IMR-90 (cell line): ENCODE data around the gene POLE3. TPM values are rescaled to one million over a fixed set of nuclear protein-coding genes. Genes with fewer than 3 reads are reported as not detected.

Experiments
- ATAC-seq: fragments of 200-7000 bp; cut with Tn5 transposase; 2 replicates; pipeline ENCODE4 v1.9.1; 2020; ENCODE audit warnings: low read depth, mild to moderate bottlenecking, moderate library complexity
- BruUV-seq: library from RNA; stranded (reverse); fragments of 400-500 nt; replicated peaks from 2 replicates; lab custom pipeline; 2021; lab: Mats Ljungman, UMichigan
- CTCF ChIA-PET: fragments of 300-600 bp; formaldehyde crosslinking; extraction: SDS; loops from one replicate; lab custom pipeline; 2021; ENCODE audit warnings: antibody characterized with exemption; lab: Yijun Ruan, JAX
- POLR2A ChIA-PET: fragments of 300-600 bp; sonication (Branson Sonifier 250); formaldehyde crosslinking; loops from one replicate; lab custom pipeline; 2022; ENCODE audit warnings: antibody characterized with exemption; ENCODE audit not compliant: unreplicated experiment; lab: Charles Lee
- DNase-seq: peaks from one replicate; pipeline ENCODE4 v3.0.0; 2013
- H2AFZ ChIP-seq: replicated peaks from 2 replicates; pipeline ENCODE3; 2013; ENCODE audit warnings: low read length, mild to moderate bottlenecking; ENCODE audit not compliant: poor library complexity
- H2AK5ac ChIP-seq: 2 replicates; pipeline ENCODE4 v1.6.1; 2013; ENCODE audit warnings: low read depth, low read length, inconsistent platforms
- H2AK9ac ChIP-seq: replicated peaks from 2 replicates; pipeline ENCODE3; 2013; ENCODE audit warnings: mild to moderate bottlenecking, low read depth, low read length, moderate library complexity; ENCODE audit not compliant: poor library complexity
- H2BK120ac ChIP-seq: 2 replicates; pipeline ENCODE4 v1.6.1; 2013; ENCODE audit warnings: low read depth, low read length, inconsistent platforms
- H2BK15ac ChIP-seq: 3 replicates; pipeline ENCODE4 v1.6.1; 2013; ENCODE audit warnings: low read depth, low read length, inconsistent platforms
- H2BK20ac ChIP-seq: 2 replicates; pipeline ENCODE4 v1.6.1; 2013; ENCODE audit warnings: low read depth, mild to moderate bottlenecking, inconsistent platforms, low read length, moderate library complexity
- H2BK5ac ChIP-seq: 2 replicates; pipeline ENCODE4 v1.6.1; 2013; ENCODE audit warnings: mild to moderate bottlenecking, low read depth, low read length, inconsistent platforms; ENCODE audit not compliant: poor library complexity, severe bottlenecking
- H3K14ac ChIP-seq: replicated peaks from 2 replicates; pipeline ENCODE4 v1.6.1; 2013; ENCODE audit warnings: low read depth, low read length, inconsistent platforms
- H3K18ac ChIP-seq: 2 replicates; pipeline ENCODE4 v1.6.1; 2013; ENCODE audit warnings: low read depth, low read length, control low read depth
- H3K23ac ChIP-seq: 2 replicates; pipeline ENCODE4 v1.6.1; 2013; ENCODE audit warnings: low read depth, low read length, inconsistent platforms
- H3K27ac ChIP-seq: 2 replicates; pipeline ENCODE4 v1.5.1; 2013; ENCODE audit warnings: mild to moderate bottlenecking, control low read depth, low read length; ENCODE audit not compliant: insufficient read depth
- H3K27me3 ChIP-seq: 2 replicates; pipeline ENCODE4 v1.6.1; 2013; ENCODE audit warnings: low read length; ENCODE audit not compliant: control insufficient read depth, insufficient read depth
- H3K36me3 ChIP-seq: 2 replicates; pipeline ENCODE4 v1.6.1; 2013; ENCODE audit warnings: low read length, mixed read lengths; ENCODE audit not compliant: control insufficient read depth, insufficient read depth
- H3K4ac ChIP-seq: 2 replicates; pipeline ENCODE4 v1.6.1; 2013; ENCODE audit warnings: low read depth, low read length, inconsistent platforms
- H3K4me1 ChIP-seq: 2 replicates; pipeline ENCODE4 v1.6.1; 2013; ENCODE audit warnings: low read length, mixed read lengths; ENCODE audit not compliant: control insufficient read depth, insufficient read depth
- H3K4me2 ChIP-seq: 2 replicates; pipeline ENCODE4 v1.6.1; 2013; ENCODE audit warnings: low read depth, mild to moderate bottlenecking, control low read depth, low read length, moderate library complexity
- H3K4me3 ChIP-seq: 2 replicates; pipeline ENCODE4 v1.5.1; 2013; ENCODE audit warnings: low read depth, mild to moderate bottlenecking, control low read depth, low read length, moderate library complexity; ENCODE audit not compliant: insufficient read depth
- H3K56ac ChIP-seq: 2 replicates; pipeline ENCODE4 v1.6.1; 2013; ENCODE audit warnings: low read length, inconsistent platforms; ENCODE audit not compliant: insufficient read depth; ENCODE audit errors: extremely low read depth
- H3K79me1 ChIP-seq, 2 experiments: 2 replicates each; pipeline ENCODE4 v1.6.1; 2013; ENCODE audit warnings: low read length in 2 of 2, inconsistent platforms in 1 of 2, low read depth in 1 of 2
- H3K9ac ChIP-seq: 2 replicates; pipeline ENCODE4 v1.6.1; 2013; ENCODE audit warnings: low read depth, low read length, control low read depth
- H3K9me1 ChIP-seq: 2 replicates; pipeline ENCODE4 v1.6.1; 2013; ENCODE audit warnings: low read length, inconsistent platforms; ENCODE audit not compliant: insufficient read depth
- H3K9me3 ChIP-seq: 2 replicates; pipeline ENCODE4 v1.6.1; 2013; ENCODE audit warnings: low read length; ENCODE audit not compliant: control insufficient read depth, insufficient read depth
- H4K20me1 ChIP-seq: 2 replicates; pipeline ENCODE4 v1.6.1; 2013; ENCODE audit warnings: low read length, inconsistent platforms; ENCODE audit not compliant: insufficient read depth
- H4K5ac ChIP-seq: 2 replicates; pipeline ENCODE4 v1.6.1; 2013; ENCODE audit warnings: mild to moderate bottlenecking, low read depth, low read length, control low read depth
- H4K8ac ChIP-seq, 2 experiments: 2 replicates each; pipeline ENCODE4 v1.6.1; 2013; ENCODE audit warnings: low read depth in 2 of 2, low read length in 2 of 2, control low read depth in 1 of 2, inconsistent platforms in 1 of 2
- H4K91ac ChIP-seq: 2 replicates; pipeline ENCODE4 v1.6.1; 2013; ENCODE audit warnings: low read depth, low read length, inconsistent platforms; ENCODE audit not compliant: insufficient read depth
- BHLHE40 ChIP-seq: fragments of 150-350 bp; IDR thresholded peaks from 2 replicates; pipeline ENCODE4 v1.6.1; 2016; ENCODE audit warnings: mild to moderate bottlenecking, low read depth, low read length
- FOS ChIP-seq: fragments of 150-350 bp; IDR thresholded peaks from 2 replicates; pipeline ENCODE4 v1.6.1; 2016; ENCODE audit warnings: low read depth, low read length
- MAFK ChIP-seq: IDR thresholded peaks from 2 replicates; pipeline ENCODE4 v1.6.1; 2012; ENCODE audit warnings: low read depth, low read length, improper control_type of control experiment
- MAZ ChIP-seq: IDR thresholded peaks from 2 replicates; pipeline ENCODE4 v1.6.1; 2012; ENCODE audit warnings: low read depth, mild to moderate bottlenecking, low read length, improper control_type of control experiment, moderate library complexity, borderline replicate concordance
- MXI1 ChIP-seq: IDR thresholded peaks from 2 replicates; pipeline ENCODE4 v1.6.1; 2012; ENCODE audit warnings: low read depth, mild to moderate bottlenecking, low read length, moderate library complexity, borderline replicate concordance
- POLR2A ChIP-seq: IDR thresholded peaks from 2 replicates; pipeline ENCODE4 v1.6.1; 2012; ENCODE audit warnings: mild to moderate bottlenecking, low read depth, low read length
- RAD21 ChIP-seq: IDR thresholded peaks from 2 replicates; pipeline ENCODE4 v1.6.1; 2012; ENCODE audit warnings: low read length, improper control_type of control experiment
- RFX5 ChIP-seq: IDR thresholded peaks from 2 replicates; pipeline ENCODE4 v1.8.0; 2012; ENCODE audit warnings: low read depth, mild to moderate bottlenecking, low read length, moderate library complexity
- SMC3 ChIP-seq: fragments of 150-350 bp; IDR thresholded peaks from 2 replicates; pipeline ENCODE4 v1.6.1; 2016; ENCODE audit warnings: low read depth, mild to moderate bottlenecking, antibody characterized with exemption, low read length, moderate library complexity
- WGBS, 2 experiments: methylation state at CpG; one replicate each; pipeline versions ENCODE4 v1.1.5 to v1.1.7; 2013; ENCODE audit warnings: missing lambda C conversion rate in 2 of 2; ENCODE audit not compliant: insufficient read length in 1 of 2; ENCODE audit errors: extremely low coverage in 2 of 2; 5-methylcytosine and 5-hydroxymethylcytosine counted together
- dilution Hi-C: fragments of 300-500 bp; cut with HindIII; formaldehyde crosslinking; loops from one replicate; pipeline ENCODE4 v1.14.3; 2018; ENCODE audit warnings: low sequenced_read_pairs; ENCODE audit not compliant: unreplicated experiment
- in situ Hi-C: fragments of 300-500 bp; cut with MboI; formaldehyde crosslinking; loops from 3 replicates; pipeline ENCODE4 v1.14.3; 2019; ENCODE audit warnings: low sequenced_read_pairs, inconsistent platforms, mixed read lengths
- intact Hi-C: fragments of 100-400 bp; cut with micrococcal nuclease; formaldehyde crosslinking; loops from 2 replicates; pipeline ENCODE4 v1.10.0; 2022
- polyA plus RNA-seq, 3 experiments: library from polyadenylated mRNA; depleted of rRNA; stranded (reverse); fragments of >200 nt; gene quantifications; 2 replicates each; pipeline ENCODE4 v1.2.3, GENCODE V29; 2012; ENCODE audit warnings: low replicate concordance in 1 of 3
- total RNA-seq: library from RNA; depleted of rRNA; stranded (reverse); fragments of >200 nt; gene quantifications from 2 replicates; pipeline ENCODE4 v1.2.3, GENCODE V29; 2012
- TF ChIP-seq, protein P1 (sequence below): conservative IDR thresholded peaks from 2 replicates; pipeline ENCODE4 v1.5.1; 2012; ENCODE audit warnings: mild to moderate bottlenecking, low read depth, low read length, improper control_type of control experiment

Gene POLE3
- total and polyA plus RNA-seq, 2 of the 4 experiments (the other 2 are of a cell fraction) = 34.8 to 43.0 TPM

GRCh38 chr9:113389451-113389850 is 21.0 kb downstream of the POLE3 start:
- H3K18ac ChIP-seq = no peak overlapping the region
- H3K4me1 ChIP-seq = no peaks in the 10 kb centered on the region
- intact Hi-C loops (no loop called here), dilution Hi-C loops (no loop called here), in situ Hi-C loops (no loop called here)
- ATAC-seq = no peak
- H2AK5ac ChIP-seq = no peak overlapping the region
- H3K23ac ChIP-seq = no peak overlapping the region
- no peaks in the 10 kb centered on the region for H3K27me3 ChIP-seq
- 95% methylated on average over 4 of the region's 11 CpGs; no CpG with 5 or more reads in 1 of the 2 experiments for WGBS, 2 experiments
- no peak overlapping the region for H2BK20ac ChIP-seq
- ChIA-PET CTCF (no interaction called here), POLR2A (no interaction called here)
- H4K5ac ChIP-seq = no peak overlapping the region
- no peaks in the 10 kb centered on the region for H4K20me1 ChIP-seq
- no TSS peak for BruUV-seq
- no peak overlapping the region for H3K4me3 ChIP-seq
- no peak overlapping the region for H3K9ac ChIP-seq
- peak overlapping the region; percentile 21 for H2AFZ ChIP-seq
- no peak overlapping the region for H3K4me2 ChIP-seq
- H3K4ac ChIP-seq = no peak overlapping the region
- no peak overlapping the region for H3K14ac ChIP-seq
- H3K27ac ChIP-seq = no peak overlapping the region
- no peaks in the 10 kb centered on the region for H3K9me3 ChIP-seq
- no peak overlapping the region for H4K91ac ChIP-seq
- no peak overlapping the region for H3K56ac ChIP-seq
- no peak overlapping the region for H2BK120ac ChIP-seq
- TF ChIP-seq, protein P1, sequence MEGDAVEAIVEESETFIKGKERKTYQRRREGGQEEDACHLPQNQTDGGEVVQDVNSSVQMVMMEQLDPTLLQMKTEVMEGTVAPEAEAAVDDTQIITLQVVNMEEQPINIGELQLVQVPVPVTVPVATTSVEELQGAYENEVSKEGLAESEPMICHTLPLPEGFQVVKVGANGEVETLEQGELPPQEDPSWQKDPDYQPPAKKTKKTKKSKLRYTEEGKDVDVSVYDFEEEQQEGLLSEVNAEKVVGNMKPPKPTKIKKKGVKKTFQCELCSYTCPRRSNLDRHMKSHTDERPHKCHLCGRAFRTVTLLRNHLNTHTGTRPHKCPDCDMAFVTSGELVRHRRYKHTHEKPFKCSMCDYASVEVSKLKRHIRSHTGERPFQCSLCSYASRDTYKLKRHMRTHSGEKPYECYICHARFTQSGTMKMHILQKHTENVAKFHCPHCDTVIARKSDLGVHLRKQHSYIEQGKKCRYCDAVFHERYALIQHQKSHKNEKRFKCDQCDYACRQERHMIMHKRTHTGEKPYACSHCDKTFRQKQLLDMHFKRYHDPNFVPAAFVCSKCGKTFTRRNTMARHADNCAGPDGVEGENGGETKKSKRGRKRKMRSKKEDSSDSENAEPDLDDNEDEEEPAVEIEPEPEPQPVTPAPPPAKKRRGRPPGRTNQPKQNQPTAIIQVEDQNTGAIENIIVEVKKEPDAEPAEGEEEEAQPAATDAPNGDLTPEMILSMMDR = no peak
- TF ChIP-seq MAZ (no peak), MXI1 (no peak), RFX5 (no peak), SMC3 (no peak), POLR2A (no peak), RAD21 (no peak), BHLHE40 (no peak), FOS (no peak), MAFK (no peak)
- no peak overlapping the region for H2BK5ac ChIP-seq
- H2BK15ac ChIP-seq = no peak overlapping the region
- H2AK9ac ChIP-seq = no peak overlapping the region
- no peak overlapping the region for H4K8ac ChIP-seq
- no peak for DNase-seq
- H3K79me1 ChIP-seq = no peaks in the 10 kb centered on the region
- peaks cover 3% of the 10 kb centered on the region; the same call in 1 of the 2 replicates for H3K9me1 ChIP-seq
- peaks cover 49% of the 10 kb centered on the region for H3K36me3 ChIP-seq
